Dermis microvascular lymphatic vessel endothelial cell (primary cell): ENCODE measurements around the gene NLGN3. TPM values are rescaled to one million over a fixed set of nuclear protein-coding genes. Genes with fewer than 3 reads are reported as not detected.

Experiments
- DNase-seq, 2 donors: peaks; one replicate each; pipeline versions ENCODE4 v3.0.0 to v3.0.0-alpha.2; 2010; ENCODE audit warnings: low read depth in 2 of 2
- total RNA-seq: library from RNA; depleted of rRNA; stranded (reverse); fragments of >200 nt; gene quantifications from 2 replicates; pipeline ENCODE4 v1.2.1, GENCODE V29; 2014

Gene NLGN3
- total RNA-seq, 1 donor from 2014 or later, result under 0.01 TPM

DNA sequence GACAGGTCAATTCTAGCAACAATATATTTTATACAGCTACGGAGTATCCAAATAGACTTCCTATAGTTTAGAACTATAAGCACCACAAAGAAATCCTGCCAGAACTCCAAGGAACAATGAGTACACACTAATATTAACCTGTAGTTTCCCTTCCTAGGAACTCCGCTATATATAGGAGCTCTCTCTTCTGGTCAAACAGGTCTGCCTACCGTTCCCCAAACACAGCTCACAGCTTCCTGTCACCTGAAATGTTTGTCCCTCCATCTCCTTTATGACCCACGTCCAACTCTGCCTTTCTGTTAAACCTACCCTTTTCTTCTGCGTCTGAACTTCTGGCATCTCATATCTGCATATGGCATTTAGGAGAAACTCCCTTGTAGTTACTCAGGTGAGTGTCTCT lies 67.9 kb downstream of the NLGN3 start:
- no peak for DNase-seq

DNA sequence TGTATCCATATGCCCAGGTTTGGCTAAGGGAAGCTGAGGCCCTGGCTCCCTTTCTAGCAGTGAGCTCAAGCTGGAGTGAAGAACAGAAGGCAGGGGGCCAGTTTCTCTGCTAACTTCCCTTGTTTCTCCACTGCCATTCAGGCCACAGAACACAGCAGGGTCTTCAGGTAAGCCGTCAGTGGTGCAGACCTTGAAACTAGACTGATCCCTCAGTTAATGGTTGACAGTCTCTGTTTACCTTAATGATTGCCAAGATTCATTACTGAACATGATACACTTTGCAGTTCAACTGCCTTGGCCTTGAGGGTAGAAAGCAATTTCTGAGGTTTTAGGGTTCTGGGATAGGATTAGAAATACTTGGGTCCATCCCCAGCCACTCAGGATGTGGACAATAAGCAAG lies 69.5 kb downstream of the NLGN3 start:
- DNase-seq, result no peak

DNA sequence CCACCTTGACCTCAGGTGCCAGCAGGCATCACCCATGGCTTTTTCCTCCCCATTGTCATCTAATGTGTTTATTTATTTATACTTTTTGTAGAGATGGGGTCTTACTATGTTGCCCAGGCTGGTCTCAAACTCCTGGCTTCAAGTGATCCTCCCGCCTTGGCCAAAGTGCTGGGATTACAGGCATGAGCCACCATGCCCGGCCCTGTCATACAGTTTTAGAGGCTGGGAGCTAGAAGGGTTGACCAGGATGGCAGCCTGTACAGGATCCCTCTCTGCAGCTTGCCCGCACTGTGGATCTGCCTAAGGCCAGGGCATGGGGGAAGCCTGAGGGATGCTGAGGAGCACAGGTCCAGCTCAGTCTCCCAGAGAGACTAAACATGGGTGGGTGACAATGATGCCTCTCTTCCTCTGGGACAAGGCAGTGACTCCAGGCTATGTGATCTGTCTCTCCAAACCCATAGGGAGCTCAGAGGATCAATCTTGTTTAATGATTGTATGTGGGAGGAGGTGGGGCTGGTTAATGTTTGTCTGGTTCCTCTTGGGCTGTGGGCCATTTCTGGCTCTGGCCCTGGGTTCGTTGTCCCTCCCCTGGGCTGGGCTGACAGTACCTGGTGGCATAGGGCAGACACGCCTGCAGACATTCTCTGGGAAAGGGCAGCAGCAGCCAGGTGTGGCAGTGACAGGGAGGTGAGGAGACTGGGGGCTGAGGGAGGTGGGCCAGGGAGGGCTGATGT lies 70.1 kb downstream of the NLGN3 start:
- no peak for DNase-seq

DNA sequence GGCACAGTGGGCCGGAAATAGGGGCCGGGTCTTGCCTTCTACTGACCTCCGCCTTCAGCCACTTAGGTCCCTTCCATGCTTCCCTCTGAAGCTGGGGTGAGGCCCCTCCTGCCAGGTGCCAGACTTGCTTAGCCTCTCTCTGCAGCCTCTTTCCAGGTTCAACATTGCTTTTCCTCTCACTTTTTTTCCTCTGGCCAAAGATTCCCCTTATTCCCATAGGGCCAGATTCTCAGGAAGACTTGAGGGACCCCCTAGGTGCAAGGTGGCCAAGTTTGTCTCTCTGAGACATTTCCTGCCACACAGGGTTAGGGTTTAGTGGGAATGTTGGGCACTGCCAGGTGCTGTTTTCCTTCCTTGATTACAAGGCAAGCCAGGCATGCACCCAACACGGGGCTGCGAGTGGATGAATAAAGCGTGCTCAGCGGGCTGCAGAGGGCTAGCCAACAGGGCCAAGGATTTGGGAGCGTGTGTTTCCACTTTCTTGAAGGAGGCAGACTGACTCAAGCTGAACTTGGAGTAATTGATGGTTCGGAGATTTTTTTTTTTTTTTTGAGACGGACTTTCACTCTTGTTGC lies 70.8 kb downstream of the NLGN3 start:
- DNase-seq, result no peak

DNA sequence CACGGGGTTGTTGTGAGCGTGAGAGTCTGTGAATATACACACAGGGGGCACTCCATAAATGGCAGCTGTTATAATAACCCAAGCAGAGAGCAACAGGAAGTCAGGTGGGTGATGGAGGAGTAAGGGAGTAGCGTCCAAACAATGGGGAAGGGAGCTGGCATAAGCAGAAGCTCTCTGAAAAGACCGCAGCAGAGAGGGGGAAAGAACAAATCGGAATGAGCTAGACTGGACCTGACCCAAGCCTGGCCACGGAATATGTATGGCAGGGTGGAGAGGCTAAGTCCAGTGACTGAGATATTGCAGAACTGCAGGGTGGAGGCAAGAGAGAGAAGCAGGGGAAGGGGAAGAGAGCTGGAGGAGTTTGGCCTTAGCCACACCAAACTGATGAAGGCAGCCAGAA lies 71.8 kb downstream of the NLGN3 start:
- peak in 1 of 2 donors; percentile 0 for DNase-seq

GRCh38 chrX:71217298-71217697 lies 72.7 kb downstream of the NLGN3 start:
- DNase-seq, result no peak

Other genes starting within 250 kb of the NLGN3 start
- gene TEX11, start 236.1 kb upstream of the NLGN3 start, total RNA-seq, result not detected in 2 replicates
- gene SLC7A3, start 213.7 kb upstream of the NLGN3 start, total RNA-seq, result not detected in 2 replicates
- gene SNX12, start 76.5 kb upstream of the NLGN3 start, total RNA-seq, result 71.9 and 76.3 TPM in 2 replicates
- 5.9 and 9.7 TPM in 2 replicates for gene FOXO4, start 49.0 kb upstream of the NLGN3 start, total RNA-seq
- gene CXorf65, start 38.1 kb upstream of the NLGN3 start, total RNA-seq, result not detected in 2 replicates
- 0.13 and 0.25 TPM in 2 replicates for gene IL2RG, start 33.3 kb upstream of the NLGN3 start, total RNA-seq
- 29.0 and 36.4 TPM in 2 replicates for gene MED12, start 26.2 kb upstream of the NLGN3 start, total RNA-seq
- gene GJB1, start 78.4 kb downstream of the NLGN3 start, total RNA-seq, result not detected in 2 replicates
- gene ZMYM3, start 109.3 kb downstream of the NLGN3 start, total RNA-seq, result 8.5 and 12.1 TPM in 2 replicates
- 353 and 381 TPM in 2 replicates for gene NONO, start 138.8 kb downstream of the NLGN3 start, total RNA-seq
- 0.38 and 0.64 TPM in 2 replicates for gene ITGB1BP2, start 156.9 kb downstream of the NLGN3 start, total RNA-seq
- 27.5 and 29.1 TPM in 2 replicates for gene TAF1, start 221.5 kb downstream of the NLGN3 start, total RNA-seq